HEK293 (cell line): ENCODE data around the gene WDR35.

ENCODE experiments used
- CTCF ChIA-PET: fragments of 350-600 bp; formaldehyde crosslinking; extraction: SDS; loops from one replicate; lab custom pipeline; 2021; ENCODE audit warnings: antibody characterized with exemption; lab: Yijun Ruan, JAX
- POLR2A ChIA-PET: fragments of 300-600 bp; formaldehyde crosslinking; extraction: SDS; loops from one replicate; lab custom pipeline; 2020; ENCODE audit warnings: antibody characterized with exemption, inconsistent platforms; lab: Yijun Ruan, JAX
- H3K27ac ChIP-seq: fragments of 200-500 bp; sonication (Bioruptor generic); 2 replicates; pipeline ENCODE4 v1.5.1; 2014; ENCODE audit warnings: low read depth, low read length, control low read depth, inconsistent platforms; ENCODE audit errors: extremely low read depth
- H3K36me3 ChIP-seq, 2 experiments: fragments of 200-500 bp in 1 of 2; sonication (Bioruptor generic) in 1 of 2; 1 replicate in 1 of 2; 2 replicates in 1 of 2; pipeline ENCODE4 v1.5.1; 2014 to 2017; ENCODE audit warnings: inconsistent platforms in 2 of 2, low read length in 2 of 2; ENCODE audit not compliant: control insufficient read depth in 2 of 2, insufficient read depth in 1 of 2
- H3K4me1 ChIP-seq: fragments of 200-500 bp; sonication (Bioruptor generic); 2 replicates; pipeline ENCODE4 v1.5.1; 2014; ENCODE audit warnings: mild to moderate bottlenecking, low read length, inconsistent platforms; ENCODE audit not compliant: control insufficient read depth, insufficient read depth
- H3K4me3 ChIP-seq: 2 replicates; pipeline ENCODE4 v1.5.1; 2011; ENCODE audit warnings: low read depth, mild to moderate bottlenecking, control low read depth, low read length, moderate library complexity
- H3K9me3 ChIP-seq: fragments of 200-500 bp; sonication (Bioruptor generic); 2 replicates; pipeline ENCODE4 v1.5.1; 2014; ENCODE audit warnings: low read depth, low read length, inconsistent platforms; ENCODE audit not compliant: control insufficient read depth, insufficient read depth
- PRDM1 ChIP-seq: fragments of 450-650 bp; formaldehyde crosslinking; IDR thresholded peaks from 2 replicates; pipeline ENCODE4; 2016; ENCODE audit warnings: missing biosample characterization, missing genetic modification characterization
- PRDM6 ChIP-seq: fragments of 450-650 bp; formaldehyde crosslinking; IDR thresholded peaks from 2 replicates; pipeline ENCODE4 v1.5.1; 2017; ENCODE audit warnings: missing biosample characterization, missing genetic modification characterization
- SALL2 ChIP-seq: fragments of 450-650 bp; formaldehyde crosslinking; IDR thresholded peaks from 2 replicates; pipeline ENCODE4 v1.5.0; 2017; ENCODE audit warnings: missing biosample characterization, mild to moderate bottlenecking, missing genetic modification characterization, borderline replicate concordance
- SCRT1 ChIP-seq: fragments of 450-650 bp; formaldehyde crosslinking; IDR thresholded peaks from 2 replicates; pipeline ENCODE4 v1.5.1; 2016; ENCODE audit warnings: missing biosample characterization, missing genetic modification characterization, borderline replicate concordance
- ZFP69B ChIP-seq: fragments of 450-650 bp; formaldehyde crosslinking; IDR thresholded peaks from 2 replicates; pipeline ENCODE4 v1.5.1; 2016; ENCODE audit warnings: missing biosample characterization, missing genetic modification characterization
- ZNF148 ChIP-seq: fragments of 450-650 bp; formaldehyde crosslinking; IDR thresholded peaks from 2 replicates; pipeline ENCODE4 v1.5.0; 2017; ENCODE audit warnings: missing biosample characterization, missing genetic modification characterization, borderline replicate concordance
- ZNF157 ChIP-seq: fragments of 450-650 bp; formaldehyde crosslinking; IDR thresholded peaks from 2 replicates; pipeline ENCODE4 v1.5.1; 2016; ENCODE audit warnings: missing biosample characterization, missing genetic modification characterization
- ZNF174 ChIP-seq: fragments of 450-650 bp; formaldehyde crosslinking; IDR thresholded peaks from 2 replicates; pipeline ENCODE4 v1.5.0; 2017; ENCODE audit warnings: missing biosample characterization, mild to moderate bottlenecking, missing genetic modification characterization
- ZNF184 ChIP-seq: fragments of 450-650 bp; IDR thresholded peaks from 2 replicates; pipeline ENCODE4 v1.5.1; 2018; ENCODE audit warnings: missing biosample characterization, mild to moderate bottlenecking, missing genetic modification characterization
- ZNF335 ChIP-seq: fragments of 450-650 bp; formaldehyde crosslinking; conservative IDR thresholded peaks from 2 replicates; pipeline ENCODE4 v1.5.1; 2016; ENCODE audit warnings: missing biosample characterization, missing genetic modification characterization
- ZNF416 ChIP-seq: fragments of 450-650 bp; formaldehyde crosslinking; IDR thresholded peaks from 2 replicates; pipeline ENCODE4 v1.5.1; 2016; ENCODE audit warnings: missing biosample characterization, missing genetic modification characterization
- ZNF423 ChIP-seq: fragments of 450-650 bp; formaldehyde crosslinking; IDR thresholded peaks from 2 replicates; pipeline ENCODE4 v1.5.1; 2016; ENCODE audit warnings: missing biosample characterization, missing genetic modification characterization
- ZNF433 ChIP-seq: fragments of 450-650 bp; formaldehyde crosslinking; IDR thresholded peaks from 2 replicates; pipeline ENCODE4 v1.5.1; 2016; ENCODE audit warnings: missing biosample characterization, missing genetic modification characterization, low read depth
- ZNF514 ChIP-seq: fragments of 450-650 bp; formaldehyde crosslinking; IDR thresholded peaks from 2 replicates; pipeline ENCODE4 v1.5.1; 2016; ENCODE audit warnings: missing biosample characterization, missing genetic modification characterization
- ZNF518A ChIP-seq: fragments of 450-650 bp; formaldehyde crosslinking; conservative IDR thresholded peaks from 2 replicates; pipeline ENCODE4 v1.5.1; 2016; ENCODE audit warnings: low read depth, missing biosample characterization, missing genetic modification characterization
- ZNF548 ChIP-seq: fragments of 450-650 bp; formaldehyde crosslinking; IDR thresholded peaks from 2 replicates; pipeline ENCODE4 v1.5.1; 2016; ENCODE audit warnings: missing biosample characterization, missing genetic modification characterization
- ZNF549 ChIP-seq: fragments of 450-650 bp; IDR thresholded peaks from 2 replicates; pipeline ENCODE4 v1.5.1; 2018; ENCODE audit warnings: missing biosample characterization, missing genetic modification characterization, mild to moderate bottlenecking, inconsistent platforms, moderate library complexity
- ZNF571 ChIP-seq: fragments of 450-650 bp; formaldehyde crosslinking; IDR thresholded peaks from 2 replicates; pipeline ENCODE4 v1.5.0; 2017; ENCODE audit warnings: missing biosample characterization, missing genetic modification characterization
- ZNF843 ChIP-seq: fragments of 450-650 bp; formaldehyde crosslinking; IDR thresholded peaks from 2 replicates; pipeline ENCODE4 v1.5.1; 2016; ENCODE audit warnings: missing biosample characterization, missing genetic modification characterization
- ZXDB ChIP-seq: fragments of 450-650 bp; formaldehyde crosslinking; IDR thresholded peaks from 2 replicates; pipeline ENCODE4 v1.5.1; 2016; ENCODE audit warnings: missing biosample characterization, missing genetic modification characterization
- TF ChIP-seq, protein P1 (sequence below): fragments of 450-650 bp; formaldehyde crosslinking; IDR thresholded peaks from 2 replicates; pipeline ENCODE4 v1.5.1; 2017; ENCODE audit warnings: missing biosample characterization, missing genetic modification characterization
- TF ChIP-seq, protein P2 (sequence below): fragments of 450-650 bp; formaldehyde crosslinking; IDR thresholded peaks from 2 replicates; pipeline ENCODE4 v1.5.1; 2016; ENCODE audit warnings: missing biosample characterization, missing genetic modification characterization

WDR35 gene

DNA sequence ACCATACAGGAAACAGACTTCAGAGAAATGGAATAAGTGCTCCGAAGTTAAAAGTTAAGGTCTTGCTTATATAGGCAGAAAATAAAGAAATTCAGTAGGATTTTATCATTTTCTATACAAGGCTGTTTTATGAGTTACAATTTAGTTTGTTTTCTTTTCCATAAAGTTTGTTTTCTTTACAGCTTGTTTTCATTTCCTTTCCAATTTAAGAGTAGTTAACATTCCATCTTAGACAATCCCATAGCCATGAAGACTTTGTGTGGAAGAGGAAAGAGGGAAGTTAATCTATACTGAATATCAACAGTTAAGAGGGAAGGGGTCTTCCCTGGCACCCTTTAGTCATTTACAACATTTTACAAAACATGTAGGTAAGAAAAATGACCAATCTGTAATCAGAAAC lies 114.6 kb downstream of the WDR35 start:
- Histone ChIP-seq H3K27ac (no peak overlapping the region), H3K9me3 (no peaks in the 10 kb centered on the region), H3K4me1 (no peaks in the 10 kb centered on the region), H3K4me3 (no peak overlapping the region)
- POLR2A ChIA-PET: no interaction called here
- TF ChIP-seq ZNF423 (tag by site-specific recombination) (no peak), ZNF174 (tag by site-specific recombination) (no peak), PRDM6 (tag by site-specific recombination) (no peak), ZNF548 (tag by site-specific recombination) (no peak), PRDM1 (no peak), ZNF148 (tag by site-specific recombination) (no peak), ZNF433 (no peak), ZNF571 (tag by site-specific recombination) (no peak), ZNF549 (tag by site-specific recombination) (no peak), ZNF157 (tag by site-specific recombination) (no peak)
- TF ChIP-seq, protein P1, sequence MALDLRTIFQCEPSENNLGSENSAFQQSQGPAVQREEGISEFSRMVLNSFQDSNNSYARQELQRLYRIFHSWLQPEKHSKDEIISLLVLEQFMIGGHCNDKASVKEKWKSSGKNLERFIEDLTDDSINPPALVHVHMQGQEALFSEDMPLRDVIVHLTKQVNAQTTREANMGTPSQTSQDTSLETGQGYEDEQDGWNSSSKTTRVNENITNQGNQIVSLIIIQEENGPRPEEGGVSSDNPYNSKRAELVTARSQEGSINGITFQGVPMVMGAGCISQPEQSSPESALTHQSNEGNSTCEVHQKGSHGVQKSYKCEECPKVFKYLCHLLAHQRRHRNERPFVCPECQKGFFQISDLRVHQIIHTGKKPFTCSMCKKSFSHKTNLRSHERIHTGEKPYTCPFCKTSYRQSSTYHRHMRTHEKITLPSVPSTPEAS: no peak
- TF ChIP-seq, all 188 proteins: peak for 0
- no peaks in the 10 kb centered on the region for H3K36me3 ChIP-seq
- CTCF ChIA-PET: interaction anchor here (1.0 to 1.2 kb wide), 2 partner anchors 11 to 13 kb away, joined by 3 to 8 read pairs; no protein-coding TSS in a partner anchor

DNA sequence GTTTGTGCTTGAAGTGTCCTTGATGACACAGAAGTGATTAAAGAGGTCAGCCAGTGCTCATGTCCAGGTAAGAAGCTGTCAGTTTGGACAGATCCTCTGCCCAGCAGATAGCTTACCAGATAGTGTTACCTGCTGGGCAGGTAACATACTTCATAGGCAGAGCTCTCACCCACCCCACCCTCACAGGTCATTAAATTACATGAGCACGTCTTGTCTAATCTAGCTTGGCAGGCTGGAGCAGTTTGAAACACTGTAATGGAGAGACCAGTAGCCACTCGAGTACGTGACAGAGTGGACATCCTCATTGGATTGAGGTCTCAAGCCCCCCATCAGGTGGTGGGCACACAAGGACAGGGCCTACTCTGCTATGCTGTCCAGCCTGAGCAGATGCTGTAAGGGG lies 115.2 kb downstream of the WDR35 start:
- no peaks in the 10 kb centered on the region for H3K4me1 ChIP-seq
- ChIA-PET POLR2A (no interaction called here), CTCF (interaction anchor here (1.0 to 1.2 kb wide), 2 partner anchors 11 to 14 kb away, joined by 3 to 8 read pairs; no protein-coding TSS in a partner anchor)
- H3K9me3 ChIP-seq: no peaks in the 10 kb centered on the region
- H3K27ac ChIP-seq: no peak overlapping the region
- no peak overlapping the region for H3K4me3 ChIP-seq
- H3K36me3 ChIP-seq: no peaks in the 10 kb centered on the region
- no peak for TF ChIP-seq ZNF518A (tag by site-specific recombination)
- TF ChIP-seq, protein P2, sequence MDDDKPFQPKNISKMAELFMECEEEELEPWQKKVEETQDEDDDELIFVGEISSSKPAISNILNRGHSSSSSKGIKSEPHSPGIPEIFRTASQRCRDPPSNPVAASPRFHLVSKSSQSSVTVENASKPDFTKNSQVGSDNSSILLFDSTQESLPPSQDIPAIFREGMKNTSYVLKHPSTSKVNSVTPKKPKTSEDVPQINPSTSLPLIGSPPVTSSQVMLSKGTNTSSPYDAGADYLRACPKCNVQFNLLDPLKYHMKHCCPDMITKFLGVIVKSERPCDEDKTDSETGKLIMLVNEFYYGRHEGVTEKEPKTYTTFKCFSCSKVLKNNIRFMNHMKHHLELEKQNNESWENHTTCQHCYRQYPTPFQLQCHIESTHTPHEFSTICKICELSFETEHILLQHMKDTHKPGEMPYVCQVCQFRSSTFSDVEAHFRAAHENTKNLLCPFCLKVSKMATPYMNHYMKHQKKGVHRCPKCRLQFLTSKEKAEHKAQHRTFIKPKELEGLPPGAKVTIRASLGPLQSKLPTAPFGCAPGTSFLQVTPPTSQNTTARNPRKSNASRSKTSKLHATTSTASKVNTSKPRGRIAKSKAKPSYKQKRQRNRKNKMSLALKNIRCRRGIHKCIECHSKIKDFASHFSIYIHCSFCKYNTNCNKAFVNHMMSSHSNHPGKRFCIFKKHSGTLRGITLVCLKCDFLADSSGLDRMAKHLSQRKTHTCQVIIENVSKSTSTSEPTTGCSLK (tag by site-specific recombination): no peak
- TF ChIP-seq ZXDB (tag by site-specific recombination): no peak
- no peak for TF ChIP-seq ZNF335 (tag by site-specific recombination)
- no peak for TF ChIP-seq ZNF184 (tag by site-specific recombination)
- no peak for TF ChIP-seq ZFP69B (tag by site-specific recombination)
- TF ChIP-seq ZNF416: no peak
- TF ChIP-seq ZNF514 (tag by site-specific recombination): no peak
- TF ChIP-seq ZNF843 (tag by site-specific recombination): no peak
- TF ChIP-seq SCRT1 (tag by site-specific recombination): no peak
- no peak for TF ChIP-seq SALL2 (tag by site-specific recombination)
